ENCODE measurements around the gene PLEKHJ1.

- TF ChIP-seq CTCF (IDR thresholded peaks at IDR 0.05; ENCODE audit: insufficient read depth, low read depth, low read length), result no peak
- no peak for TF ChIP-seq EZH2 (IDR thresholded peaks at IDR 0.05; ENCODE audit: insufficient read depth, low read length)
Observed at GRCh38 chr19:2245273-2245672, 9.1 kb upstream of the PLEKHJ1 start.

Measured in astrocyte (in vitro differentiated cells and primary cell).